NCI-H146 treated with DMSO at 0.1 percent for 48 hours (cell line): ENCODE measurements around the gene HLA-DQA1.
"Not testable (repeated sequence)": the region's sequence is repeated elsewhere in the genome, so short reads cannot be mapped to it uniquely, and the experiment has no call there.

ENCODE experiments used
- DNase-seq: peaks from one replicate; lab custom pipeline; 2025; ENCODE audit not compliant: unreplicated experiment; lab: John Stamatoyannopoulos, UW

HLA-DQA1 gene

GRCh38 chr6:32621372-32621771 lies 15.8 kb upstream of the HLA-DQA1 start:
- DNase-seq = no peak

DNA sequence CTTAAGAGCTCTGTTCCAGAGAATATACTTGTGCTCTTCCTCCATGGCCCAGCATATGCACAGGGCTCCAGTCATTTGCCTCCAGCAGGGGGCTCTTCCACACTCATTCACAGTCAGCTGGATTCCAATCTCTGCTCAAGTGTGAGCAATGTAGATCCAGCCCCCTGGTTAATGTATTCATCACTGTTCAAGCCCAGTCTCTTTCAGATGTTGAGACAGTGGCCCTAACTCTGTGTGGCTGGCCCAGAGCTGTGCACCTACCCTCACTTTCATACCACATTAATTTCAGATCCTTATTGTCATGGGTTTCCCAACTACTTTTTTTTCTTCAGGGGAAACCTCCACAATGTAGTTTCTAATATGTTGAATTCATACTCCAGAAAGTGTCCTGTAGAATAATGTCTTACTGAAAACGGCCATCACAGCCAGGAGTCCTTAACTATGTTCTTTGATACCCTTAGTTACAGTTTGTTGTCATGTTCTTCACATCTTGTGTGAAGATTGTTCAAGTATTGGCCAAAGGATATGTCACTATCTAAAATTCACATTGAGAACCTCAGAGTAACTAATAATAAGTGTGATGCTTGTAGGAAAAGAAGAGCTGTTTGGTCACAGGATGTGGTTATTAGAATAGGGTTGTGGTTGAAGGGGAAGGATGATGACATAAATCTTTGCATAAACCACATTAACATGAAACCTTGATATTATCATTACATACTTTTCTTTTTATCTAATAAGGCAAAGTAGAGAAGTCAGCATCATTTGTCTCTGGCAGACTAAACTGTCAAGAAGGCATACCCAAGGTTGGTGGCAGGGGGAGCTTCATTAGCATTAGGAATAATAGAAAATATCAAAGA lies 14.4 kb upstream of the HLA-DQA1 start:
- no peak for DNase-seq

GRCh38 chr6:32623693-32624092 lies 13.5 kb upstream of the HLA-DQA1 start:
- DNase-seq = no peak

- DNase-seq = no peak
Measured at GRCh38 chr6:32624565-32624964, 12.6 kb upstream of the HLA-DQA1 start.

DNA sequence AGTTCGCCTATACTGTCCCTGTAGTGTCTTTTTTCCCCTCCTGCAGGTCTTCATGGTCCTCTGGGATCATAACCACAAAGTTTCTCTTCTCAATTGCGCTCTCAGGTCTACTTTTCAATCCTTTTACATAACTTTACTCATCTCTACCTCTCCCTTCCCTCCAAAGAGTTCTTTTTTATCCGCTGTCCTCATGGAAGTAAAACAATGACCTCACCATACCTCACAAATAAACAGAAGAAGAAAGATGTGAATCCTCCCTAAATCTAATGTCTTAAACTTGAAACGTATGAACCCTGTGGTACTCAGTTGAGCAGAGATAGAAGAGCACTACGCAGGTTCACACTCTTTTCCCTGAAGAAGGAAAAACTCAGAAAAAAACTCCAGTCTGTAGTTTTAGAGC lies 12.1 kb upstream of the HLA-DQA1 start:
- no peak for DNase-seq

- no peak for DNase-seq
Measured at GRCh38 chr6:32627249-32627648, 10.0 kb upstream of the HLA-DQA1 start.

DNA sequence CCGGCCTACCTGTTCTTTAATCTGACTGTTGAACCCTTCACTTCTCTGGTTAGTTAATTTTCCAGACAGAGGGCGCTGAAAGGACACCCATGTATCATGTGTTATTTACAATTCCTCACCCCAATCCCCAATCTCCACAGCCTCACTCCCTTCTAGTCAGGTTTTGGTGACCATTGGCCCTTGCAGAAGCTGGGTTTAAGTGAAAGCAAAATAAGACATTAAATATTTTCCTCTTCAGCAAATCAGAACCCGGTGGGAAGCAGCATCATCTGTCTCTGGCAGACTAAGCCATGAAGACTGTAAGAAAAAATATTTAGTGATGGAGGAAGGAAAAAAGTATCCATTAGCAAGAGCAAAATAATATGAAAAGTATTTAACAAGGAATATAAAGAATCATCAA lies 9.4 kb upstream of the HLA-DQA1 start:
- DNase-seq = no peak

GRCh38 chr6:32629793-32630192 lies 7.4 kb upstream of the HLA-DQA1 start:
- not testable (repeated sequence) for DNase-seq

DNA sequence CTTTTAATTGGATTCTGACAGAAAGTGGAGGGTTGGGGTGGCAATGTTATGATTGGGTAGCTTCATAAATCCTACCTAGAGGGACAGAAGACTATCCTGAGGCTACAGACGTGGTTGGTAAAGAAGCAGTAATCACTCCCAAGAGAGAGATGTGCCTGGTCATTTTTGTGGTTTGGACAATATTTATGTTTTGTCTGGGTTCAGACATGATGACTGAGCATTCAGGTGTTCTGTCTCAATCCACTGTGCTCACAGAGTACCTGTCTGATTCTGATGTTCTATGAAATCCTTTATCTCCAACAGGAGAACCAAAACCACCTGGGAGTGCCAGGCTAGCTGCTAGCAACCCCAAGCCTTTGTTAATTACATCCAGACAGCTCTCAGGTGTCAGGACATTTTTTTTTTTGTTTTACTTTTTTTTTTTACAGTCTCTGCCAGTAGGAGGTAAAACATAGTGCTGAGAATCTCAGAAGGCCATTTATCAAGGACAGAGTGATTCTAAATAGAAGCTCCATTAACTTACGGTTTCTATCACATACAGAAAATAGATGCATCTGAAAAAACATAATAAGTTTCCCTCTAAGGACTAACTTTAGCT lies 1.6 kb upstream of the HLA-DQA1 start:
- no peak for DNase-seq

DNA sequence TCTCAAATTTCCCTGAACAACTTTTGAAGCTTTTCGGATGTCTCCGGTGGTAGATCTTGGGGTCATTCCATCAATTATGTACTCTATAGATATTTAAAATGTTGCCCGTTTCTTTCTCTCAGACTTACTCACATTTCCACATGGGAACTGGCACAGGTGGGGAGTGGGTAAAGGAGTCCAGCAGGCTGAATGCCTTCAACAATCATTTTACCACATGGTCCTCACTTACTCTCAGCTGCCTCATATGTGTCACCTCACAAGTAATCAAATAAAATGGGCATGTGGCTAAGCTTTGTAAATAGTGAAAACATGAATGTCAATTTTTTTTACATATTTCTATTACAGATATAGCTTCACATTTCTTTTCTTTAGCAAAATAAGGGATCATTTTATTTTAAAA lies 677 bp downstream of the HLA-DQA1 start:
- no peak for DNase-seq

DNA sequence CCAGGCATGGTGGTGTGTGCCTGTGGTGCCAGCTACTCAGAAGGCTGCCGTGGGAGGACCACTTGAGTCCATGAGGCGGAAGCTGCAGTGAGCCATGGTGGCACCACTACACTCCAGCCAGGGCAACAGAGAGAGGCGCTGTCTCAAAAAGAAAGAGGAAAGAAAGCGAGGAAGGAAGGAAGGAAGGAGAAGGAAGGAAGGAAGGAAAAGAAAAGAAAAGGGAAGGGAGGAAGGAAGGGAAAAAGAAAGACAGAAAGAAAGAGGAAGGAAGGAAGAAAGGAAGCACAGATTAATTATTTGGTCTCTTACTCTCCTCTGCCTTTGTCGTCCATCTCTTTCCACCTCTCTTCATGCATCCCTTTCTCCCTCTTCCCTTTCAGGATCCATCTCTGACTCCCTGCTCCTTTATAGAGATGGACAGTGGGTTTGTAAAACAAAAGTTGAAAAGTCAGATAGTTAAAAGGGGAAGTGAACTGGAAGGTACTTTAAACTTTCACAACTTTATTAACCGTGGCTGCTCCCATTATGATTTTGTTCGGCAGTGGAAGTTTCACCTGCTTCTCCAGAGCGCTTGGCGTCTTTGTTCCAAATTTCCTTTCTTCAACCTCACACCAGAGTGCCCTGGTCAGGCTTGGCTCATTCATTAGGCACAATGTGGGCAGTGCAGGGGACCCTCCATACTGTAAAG lies 1.5 kb downstream of the HLA-DQA1 start:
- no peak for DNase-seq

DNA sequence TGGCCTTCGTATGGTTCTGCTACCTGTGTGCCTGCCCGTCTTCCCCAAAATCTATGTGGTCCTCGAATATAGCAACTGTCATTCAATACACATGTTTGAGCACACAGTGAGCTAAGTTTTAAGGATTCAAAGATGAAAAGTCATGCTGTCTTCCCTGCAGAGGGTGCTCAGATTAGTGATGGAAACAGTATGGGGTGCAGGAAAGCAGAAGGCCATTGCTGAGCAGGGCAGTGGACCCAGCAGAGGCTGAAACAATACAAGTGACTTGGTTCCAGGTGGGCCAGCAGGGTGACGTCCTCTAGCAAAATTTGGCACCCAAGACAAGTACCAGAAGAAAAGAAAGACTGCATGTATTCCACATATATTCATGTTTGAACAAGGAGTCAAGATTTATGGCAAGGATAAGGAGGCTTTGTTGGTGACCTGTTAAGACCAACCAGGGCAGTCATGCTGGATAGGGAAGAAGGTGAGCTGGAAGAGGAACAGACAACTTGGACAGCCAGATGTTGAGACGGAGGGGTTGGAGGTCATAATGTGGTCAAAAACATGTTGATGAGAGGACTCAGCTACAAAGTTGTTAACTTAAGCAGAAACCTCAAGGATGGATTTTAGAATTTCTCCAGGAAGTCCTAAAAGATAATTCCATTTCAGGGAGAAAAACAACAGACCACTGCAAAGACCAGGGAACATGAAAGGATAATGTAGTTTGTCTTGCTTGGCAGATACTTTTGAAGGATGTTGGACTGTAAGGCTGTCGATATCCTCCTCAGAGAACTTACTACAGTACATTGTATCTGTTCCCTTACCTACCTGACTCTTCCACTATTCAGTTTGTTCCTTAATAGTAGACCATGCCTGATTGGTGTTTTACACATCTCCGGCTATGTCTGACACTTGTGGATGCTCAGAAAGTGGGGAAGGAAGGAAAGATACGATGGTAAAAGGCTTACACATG lies 2.5 kb downstream of the HLA-DQA1 start:
- no peak for DNase-seq

DNA sequence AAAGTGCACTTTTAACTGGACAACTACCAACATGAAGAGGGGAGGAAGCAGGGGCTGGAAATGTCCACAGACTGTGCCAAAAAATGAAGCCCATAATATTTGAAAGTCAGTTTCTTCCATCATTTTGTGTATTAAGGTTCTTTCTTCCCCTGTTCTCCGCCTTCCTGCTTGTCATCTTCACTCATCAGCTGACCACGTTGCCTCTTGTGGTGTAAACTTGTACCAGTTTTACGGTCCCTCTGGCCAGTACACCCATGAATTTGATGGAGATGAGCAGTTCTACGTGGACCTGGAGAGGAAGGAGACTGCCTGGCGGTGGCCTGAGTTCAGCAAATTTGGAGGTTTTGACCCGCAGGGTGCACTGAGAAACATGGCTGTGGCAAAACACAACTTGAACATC lies 3.9 kb downstream of the HLA-DQA1 start:
- no peak for DNase-seq

DNA sequence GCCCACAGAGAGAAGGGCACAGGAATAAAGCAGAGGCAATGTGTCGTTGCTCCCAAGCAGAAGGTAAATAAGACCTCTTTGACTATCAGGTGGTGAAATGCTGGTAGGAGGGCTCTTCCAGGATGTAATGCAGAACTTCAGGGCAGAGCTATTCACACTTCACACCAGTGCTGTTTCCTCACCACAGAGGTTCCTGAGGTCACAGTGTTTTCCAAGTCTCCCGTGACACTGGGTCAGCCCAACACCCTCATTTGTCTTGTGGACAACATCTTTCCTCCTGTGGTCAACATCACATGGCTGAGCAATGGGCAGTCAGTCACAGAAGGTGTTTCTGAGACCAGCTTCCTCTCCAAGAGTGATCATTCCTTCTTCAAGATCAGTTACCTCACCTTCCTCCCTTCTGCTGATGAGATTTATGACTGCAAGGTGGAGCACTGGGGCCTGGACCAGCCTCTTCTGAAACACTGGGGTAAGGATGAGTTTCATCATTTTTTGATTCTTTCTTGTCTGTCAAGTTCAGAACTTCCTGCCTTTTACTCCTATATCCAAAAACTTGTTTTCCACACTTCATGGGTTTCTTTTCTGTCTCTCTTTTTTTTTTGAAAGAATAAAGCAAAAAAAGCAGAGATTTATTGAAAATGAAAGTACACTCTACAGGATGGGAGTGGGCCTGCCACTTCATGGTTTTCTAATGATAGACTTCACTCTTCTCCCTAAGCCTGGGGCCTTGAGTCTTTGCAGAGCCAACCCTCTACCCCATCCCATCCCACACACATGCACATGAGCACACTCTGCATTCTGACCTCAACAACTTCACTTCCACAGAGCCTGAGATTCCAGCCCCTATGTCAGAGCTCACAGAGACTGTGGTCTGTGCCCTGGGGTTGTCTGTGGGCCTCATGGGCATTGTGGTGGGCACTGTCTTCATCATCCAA lies 4.8 kb downstream of the HLA-DQA1 start:
- not testable (repeated sequence) for DNase-seq

DNA sequence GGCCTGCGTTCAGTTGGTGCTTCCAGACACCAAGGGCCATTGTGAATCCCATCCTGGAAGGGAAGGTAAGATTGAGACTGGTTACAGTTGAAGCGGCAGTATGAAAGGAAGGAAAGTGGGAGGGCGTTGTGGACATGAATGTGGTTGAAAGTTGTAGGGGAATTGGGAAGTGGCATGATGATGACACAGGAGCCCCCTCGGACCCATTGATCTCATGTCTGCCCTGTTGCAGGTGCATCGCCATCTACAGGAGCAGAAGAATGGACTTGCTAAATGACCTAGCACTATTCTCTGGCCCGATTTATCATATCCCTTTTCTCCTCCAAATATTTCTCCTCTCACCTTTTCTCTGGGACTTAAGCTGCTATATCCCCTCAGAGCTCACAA lies 5.5 kb downstream of the HLA-DQA1 start:
- no peak for DNase-seq

- no peak for DNase-seq
Measured at GRCh38 chr6:32643904-32644303, 6.7 kb downstream of the HLA-DQA1 start.

- DNase-seq = no peak
Measured at GRCh38 chr6:32645047-32645703, 8.0 kb downstream of the HLA-DQA1 start.

- DNase-seq = no peak
Measured at GRCh38 chr6:32655203-32655710, 18.1 kb downstream of the HLA-DQA1 start.

DNA sequence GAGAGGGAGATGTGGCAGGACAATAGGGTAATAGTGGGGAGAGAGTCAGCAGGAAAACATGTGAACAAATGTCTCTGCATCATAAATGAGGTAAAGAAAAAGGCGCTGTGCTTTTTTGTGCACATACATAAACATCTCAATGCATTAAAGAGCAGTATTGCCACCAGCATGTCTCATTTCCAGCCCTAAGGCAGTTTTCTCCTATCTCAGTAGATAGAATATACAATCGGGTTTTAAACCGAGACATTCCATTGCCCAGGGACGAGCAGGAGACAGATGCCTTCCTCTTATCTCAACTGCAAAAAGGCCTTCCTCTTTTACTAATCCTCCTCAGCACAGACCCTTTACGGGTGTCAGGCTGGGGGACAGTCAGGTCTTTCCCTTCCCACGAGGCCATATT lies 20.1 kb downstream of the HLA-DQA1 start:
- not testable (repeated sequence) for DNase-seq
